HG03457 (cell line): Measurements from ENCODE around the gene TDRD5.

Experiments used
- ATAC-seq: cut with Tn5 transposase; IDR thresholded peaks from one replicate; pipeline ENCODE4 v1.9.1; 2021; ENCODE audit warnings: moderate number of reproducible peaks; ENCODE audit not compliant: unreplicated experiment

TDRD5 gene

GRCh38 chr1:179731643-179732042 is 140.0 kb downstream of the TDRD5 start:
- no peak for ATAC-seq
